Measurements from ENCODE around the gene PIGZ.
A peak's percentile ranks its signal among the peaks of the same experiment; 100 is the strongest.

The PIGZ gene

DNA sequence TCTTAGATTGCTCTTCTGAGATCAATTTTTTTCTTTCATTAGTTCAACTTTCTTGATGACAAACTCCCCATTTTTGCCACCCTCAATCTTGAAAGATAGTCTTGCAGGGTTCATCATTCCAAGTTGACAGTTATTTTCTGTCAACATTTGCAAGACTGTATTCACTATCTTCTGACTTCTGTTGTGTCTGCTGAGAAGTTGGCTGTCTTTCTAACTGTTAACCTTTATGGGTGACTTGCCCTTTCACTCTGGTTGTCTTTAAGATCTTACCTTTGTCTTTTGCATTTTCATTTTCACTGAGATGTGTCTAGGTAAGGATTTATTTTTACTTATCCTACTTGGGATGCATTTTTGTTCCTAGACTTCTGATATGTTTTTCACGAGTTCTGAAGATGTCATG is 14.6 kb upstream of the PIGZ start:
- DNase-seq (ENCODE audit: low read depth, low spot score): no peak

GRCh38 chr3:196981657-196982056 is 13.0 kb upstream of the PIGZ start:
- no peak for DNase-seq (ENCODE audit: low read depth, low spot score)

- no peak for DNase-seq (ENCODE audit: low read depth, low spot score)
Measured at GRCh38 chr3:196979545-196979944, 10.9 kb upstream of the PIGZ start.

GRCh38 chr3:196976941-196977340 is 8.3 kb upstream of the PIGZ start:
- DNase-seq (ENCODE audit: low read depth, low spot score): no peak

DNA sequence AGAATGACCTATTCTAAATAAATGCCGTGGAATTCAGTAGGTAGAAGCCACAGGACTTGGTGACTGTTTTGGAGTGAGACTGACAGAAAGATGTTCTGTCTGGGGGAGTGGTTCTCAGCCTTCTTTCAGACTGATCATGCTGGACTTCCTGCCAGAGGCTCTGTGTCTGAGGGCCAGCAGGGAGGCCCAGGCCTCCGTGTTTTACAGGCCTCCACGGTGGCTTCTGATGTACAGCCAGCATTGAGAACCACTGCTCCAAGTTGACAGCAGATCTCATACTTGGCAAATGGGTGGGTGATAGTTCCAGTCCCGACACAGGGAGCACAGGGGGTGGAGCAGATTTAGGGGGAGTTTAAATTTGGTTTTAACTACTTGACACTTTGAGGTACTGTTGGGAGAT is 6.7 kb upstream of the PIGZ start:
- DNase-seq (ENCODE audit: low read depth, low spot score): no peak

GRCh38 chr3:196974661-196975060 is 6.0 kb upstream of the PIGZ start:
- DNase-seq (ENCODE audit: low read depth, low spot score): no peak

DNA sequence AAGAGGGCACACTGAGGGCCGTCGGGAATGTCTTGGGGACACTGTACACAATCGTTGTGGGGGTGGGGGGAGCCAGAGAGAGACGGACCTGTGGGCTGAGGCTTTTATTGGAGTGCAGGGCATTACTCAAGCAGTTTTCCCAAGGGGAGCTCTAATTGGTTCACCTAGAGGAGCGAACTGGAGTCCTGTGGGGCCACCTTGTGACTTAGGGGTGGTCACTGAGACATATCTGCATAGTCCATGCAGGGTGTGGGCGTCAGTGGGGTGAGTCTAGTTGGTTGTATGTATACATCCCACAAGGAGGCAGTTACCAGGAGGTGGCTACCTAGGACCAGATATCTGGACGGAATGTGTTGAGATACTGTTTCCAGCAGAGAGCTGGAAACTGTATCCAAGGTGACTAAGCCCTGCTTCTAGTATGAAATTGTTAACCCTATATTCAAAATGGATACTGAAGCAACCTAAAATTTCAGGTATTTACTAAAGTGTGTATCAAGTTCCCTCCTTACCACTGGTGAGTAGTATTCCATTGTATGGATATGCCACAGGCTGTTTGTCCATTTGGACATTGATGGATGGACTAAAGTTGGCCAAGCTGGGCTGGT is 2.6 kb upstream of the PIGZ start:
- DNase-seq (ENCODE audit: low read depth, low spot score): no peak

DNA sequence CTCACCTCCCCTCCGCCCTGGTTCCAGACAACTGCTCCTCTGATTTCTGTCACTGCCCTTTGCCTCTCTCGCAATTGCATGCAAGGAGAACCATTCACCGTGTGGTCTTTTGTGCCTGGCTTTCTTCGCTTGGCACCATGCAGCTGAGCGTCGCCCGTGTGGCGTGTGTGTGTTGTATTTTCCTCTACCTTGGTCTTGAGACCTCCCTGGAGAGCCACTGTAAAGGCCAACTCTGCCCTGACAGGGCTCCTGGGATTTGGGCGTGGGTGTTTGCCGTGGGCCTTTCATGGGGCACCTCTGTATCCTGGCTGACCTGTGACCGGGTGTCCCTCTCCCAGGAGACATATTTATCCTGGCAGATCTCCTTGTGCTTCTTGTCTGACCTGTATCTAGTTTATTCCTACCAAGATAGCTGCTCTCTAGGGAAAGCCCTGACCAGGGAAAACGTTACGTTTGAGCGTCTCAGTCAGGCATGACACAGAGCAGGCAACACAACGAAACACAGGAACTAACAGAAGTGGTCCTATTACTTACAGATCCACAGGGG is 2.0 kb upstream of the PIGZ start:
- DNase-seq (ENCODE audit: low read depth, low spot score): no peak

- peak; percentile 43 for DNase-seq (ENCODE audit: low read depth, low spot score)
Measured at GRCh38 chr3:196969660-196970546, 1.3 kb upstream of the PIGZ start.

DNA sequence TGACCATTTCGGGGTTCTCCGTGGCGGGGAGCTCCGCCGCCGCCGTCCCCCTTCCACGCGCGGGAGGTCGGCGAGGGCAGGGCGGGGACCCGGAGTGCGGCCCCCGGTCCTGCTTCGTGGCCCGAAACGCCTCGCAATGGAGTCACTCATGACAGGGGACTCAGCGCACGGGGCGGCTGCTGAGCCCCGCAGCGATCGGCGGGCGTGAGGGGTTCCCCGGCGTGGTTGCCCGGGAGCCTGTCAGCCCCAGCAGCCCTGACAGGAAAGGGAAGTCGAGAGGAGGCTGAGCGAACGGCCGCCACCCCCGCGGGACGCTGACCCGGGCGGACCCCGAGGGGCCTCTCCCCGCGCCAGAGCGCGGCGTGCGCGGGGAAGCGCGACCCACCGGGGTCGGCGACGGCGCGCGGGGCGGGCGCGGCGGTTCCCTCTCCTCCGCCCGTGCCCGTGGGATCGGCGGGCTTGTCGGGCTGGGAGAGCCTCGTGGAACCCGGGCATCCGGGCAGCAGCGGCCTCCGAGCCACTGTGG is 564 bp upstream of the PIGZ start:
- no peak for DNase-seq (ENCODE audit: low read depth, low spot score)

DNA sequence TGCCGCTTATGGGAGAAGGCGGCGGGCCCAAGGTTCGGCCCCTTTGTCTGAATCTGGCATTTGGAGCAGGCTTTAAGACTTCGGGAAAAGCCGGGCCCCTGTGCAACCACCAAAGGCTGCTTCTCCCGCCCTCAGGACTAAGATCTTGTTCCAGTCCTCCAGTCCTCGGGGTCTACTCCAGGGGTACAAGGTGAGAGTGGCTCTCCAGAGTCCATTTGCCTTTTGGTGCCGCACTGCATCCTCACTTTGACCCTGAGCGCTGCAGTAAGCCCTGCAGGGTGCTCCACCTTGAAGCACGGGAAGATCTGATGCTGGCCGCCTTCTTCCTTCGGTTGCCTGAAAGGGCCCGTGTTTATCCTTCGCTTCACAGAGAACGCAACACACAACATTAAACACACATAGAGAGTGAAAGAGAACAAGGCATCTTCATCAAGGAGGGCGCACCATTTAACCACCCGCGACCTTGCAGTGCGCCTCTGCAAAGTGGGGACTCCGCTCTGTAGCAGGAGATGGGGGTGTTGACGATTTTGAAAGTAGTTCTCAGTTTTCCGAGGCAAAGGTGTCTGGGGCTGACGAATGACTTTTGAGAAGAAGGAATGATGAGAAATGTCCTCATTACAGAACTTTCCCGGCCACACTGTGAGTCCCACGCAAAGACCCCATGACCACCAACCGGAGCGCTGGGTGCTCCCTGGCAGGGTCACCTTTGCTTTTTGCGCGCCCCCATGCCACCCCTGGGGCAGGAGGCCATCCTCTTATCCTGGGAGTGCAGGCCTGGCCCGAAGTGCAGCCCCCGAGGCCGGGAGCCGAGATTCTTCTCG is 1.0 kb downstream of the PIGZ start:
- no peak for DNase-seq (ENCODE audit: low read depth, low spot score)

DNA sequence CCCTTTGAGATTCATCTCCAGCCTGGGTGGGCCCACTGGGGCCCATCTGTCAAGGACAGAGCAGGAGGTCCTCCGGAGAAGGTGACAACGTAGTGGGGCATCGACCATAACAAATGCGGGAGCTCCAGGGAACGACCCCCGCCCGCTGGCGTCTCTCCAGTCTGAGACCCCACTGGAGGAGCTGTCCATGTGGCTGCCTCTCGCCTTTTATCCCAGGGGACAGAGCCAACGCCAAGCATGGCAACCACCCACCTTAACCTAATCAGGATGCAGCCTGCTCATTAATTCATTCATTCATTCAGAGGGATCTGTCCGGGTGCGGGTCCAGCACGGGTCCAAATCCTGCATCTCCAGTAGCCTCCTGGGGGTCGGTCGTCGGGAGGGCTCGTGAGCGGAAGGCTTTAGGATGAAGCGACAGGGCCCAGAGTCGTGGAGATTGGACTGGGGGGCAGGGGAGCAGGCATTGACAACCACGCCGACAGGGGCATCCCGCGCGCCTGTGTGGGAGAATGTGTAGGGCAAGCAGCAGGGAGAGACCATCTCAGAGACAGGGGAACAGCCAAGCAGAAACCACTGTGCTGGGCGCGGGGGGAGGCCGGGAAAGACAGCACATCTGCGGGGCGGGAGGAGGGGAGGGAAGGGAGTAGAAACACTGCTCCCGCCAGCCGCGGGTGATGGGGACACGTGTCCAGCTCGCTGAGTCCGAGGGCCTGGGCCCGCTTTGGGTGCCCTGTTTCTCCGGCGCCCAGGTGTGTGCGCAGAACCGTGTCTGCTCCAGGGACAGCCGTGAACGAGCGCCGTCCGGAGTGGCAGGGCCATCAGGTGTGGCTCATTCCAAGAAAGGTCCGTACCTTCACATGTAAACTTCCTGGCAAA is 1.9 kb downstream of the PIGZ start:
- DNase-seq (ENCODE audit: low read depth, low spot score): no peak

GRCh38 chr3:196965804-196966173 is 2.8 kb downstream of the PIGZ start:
- no peak for DNase-seq (ENCODE audit: low read depth, low spot score)

DNA sequence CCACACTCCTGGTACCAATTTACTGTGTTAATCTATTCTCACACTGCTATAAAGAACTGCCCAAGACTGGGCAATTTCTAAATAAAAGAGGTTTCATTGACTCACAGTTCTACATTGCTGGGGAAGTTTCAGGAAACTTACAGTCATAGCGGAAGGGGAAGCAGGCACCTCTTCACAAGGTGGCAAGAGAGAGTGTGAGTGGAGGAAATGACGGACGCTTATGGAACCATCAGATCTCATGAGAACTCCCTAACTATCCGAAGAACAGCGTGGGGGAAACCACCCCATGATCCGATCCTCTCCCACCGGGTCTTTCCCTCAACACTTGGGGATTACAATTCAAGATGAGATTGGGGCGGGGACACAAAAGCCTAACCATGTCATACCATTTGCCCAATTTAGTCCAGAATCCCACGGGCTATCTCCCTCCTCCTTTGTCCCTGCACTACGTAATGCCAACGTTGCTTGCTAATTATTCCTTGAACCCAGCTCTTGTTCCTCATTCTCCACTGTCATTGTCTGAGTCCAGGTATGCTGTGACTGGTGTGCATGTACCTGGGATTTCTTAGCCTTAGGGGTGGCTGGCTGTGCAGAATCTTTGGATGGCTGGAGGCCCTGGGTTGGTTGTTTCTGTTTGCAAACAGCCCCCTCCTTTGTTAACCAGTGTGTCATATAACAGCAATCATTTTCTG is 3.4 kb downstream of the PIGZ start:
- no peak for DNase-seq (ENCODE audit: low read depth, low spot score)

DNA sequence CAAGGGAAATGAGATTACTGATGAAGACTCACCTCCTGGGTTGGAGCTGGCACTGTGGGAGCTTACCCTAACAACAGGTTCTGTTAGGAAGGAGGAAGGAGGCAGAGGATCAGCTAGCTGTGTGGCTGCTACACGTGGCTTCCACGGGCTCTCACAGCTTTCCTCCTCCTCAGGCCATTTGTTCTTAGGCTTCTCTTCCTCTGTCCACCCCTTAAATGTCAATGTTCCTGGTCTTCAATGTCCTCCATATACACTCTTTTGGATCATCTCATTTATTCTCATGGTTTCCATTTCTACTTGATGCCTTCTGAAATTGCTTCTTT is 5.0 kb downstream of the PIGZ start:
- no peak for DNase-seq (ENCODE audit: low read depth, low spot score)

GRCh38 chr3:196962930-196963630 is 5.6 kb downstream of the PIGZ start:
- DNase-seq (ENCODE audit: low read depth, low spot score): no peak

- DNase-seq (ENCODE audit: low read depth, low spot score): no peak
Measured at GRCh38 chr3:196962108-196962929, 6.3 kb downstream of the PIGZ start.

DNA sequence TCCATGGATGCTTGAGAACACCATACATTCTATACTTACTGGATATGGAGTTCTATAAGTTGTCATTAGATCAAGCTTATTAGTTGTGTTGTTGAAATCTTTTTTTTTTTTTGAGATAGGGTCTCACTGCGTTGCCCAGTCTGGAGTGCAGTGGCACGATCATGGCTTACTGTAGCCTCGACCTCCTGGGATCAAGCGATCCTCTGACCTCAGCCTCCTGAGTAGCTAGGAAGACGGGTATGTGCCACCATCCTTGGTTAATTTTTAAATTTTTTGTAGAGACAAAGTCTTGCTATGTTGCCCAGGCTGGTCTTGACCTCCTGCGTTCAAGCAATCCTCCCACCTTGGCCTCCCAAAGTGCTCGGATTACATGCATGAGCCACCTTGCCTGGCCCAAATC is 13.8 kb downstream of the PIGZ start:
- DNase-seq (ENCODE audit: low read depth, low spot score): no peak

DNA sequence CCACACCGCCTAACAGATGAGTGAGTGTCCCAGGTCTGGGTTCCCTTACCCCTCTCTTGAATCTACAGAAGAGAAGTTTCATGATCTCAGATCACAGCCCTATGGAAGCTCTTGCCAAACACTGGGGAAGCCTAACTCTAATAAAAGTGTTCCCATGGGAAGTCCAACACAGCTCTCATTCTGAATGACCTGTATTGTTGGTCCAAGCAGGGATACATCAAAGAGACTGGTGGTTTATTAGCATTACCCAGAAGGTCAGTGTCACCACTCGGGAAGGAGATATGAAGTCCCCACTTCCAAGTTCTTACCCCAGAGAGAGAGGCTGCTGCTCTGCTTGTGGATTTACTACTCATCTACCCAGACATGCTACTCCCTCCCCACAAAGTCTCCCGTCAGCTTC is 17.3 kb downstream of the PIGZ start:
- no peak for DNase-seq (ENCODE audit: low read depth, low spot score)
